ENCODE results near the gene QTRT2.
A peak's percentile ranks its signal among the peaks of the same experiment; 100 is the strongest.

The QTRT2 gene

GRCh38 chr3:114079761-114080160 lies 23.2 kb downstream of the QTRT2 start:
- no peak for FAIRE-seq

- no peak for FAIRE-seq
Measured at GRCh38 chr3:114080201-114080600, 23.7 kb downstream of the QTRT2 start.

GRCh38 chr3:114081037-114081436 lies 24.5 kb downstream of the QTRT2 start:
- no peak for FAIRE-seq

GRCh38 chr3:114083112-114083511 lies 26.6 kb downstream of the QTRT2 start:
- no peak for FAIRE-seq

- FAIRE-seq: no peak
Measured at GRCh38 chr3:114086356-114086755, 29.8 kb downstream of the QTRT2 start.

GRCh38 chr3:114089675-114090074 lies 33.1 kb downstream of the QTRT2 start:
- no peak for FAIRE-seq

- no peak for FAIRE-seq
Measured at GRCh38 chr3:114092151-114093015, 35.8 kb downstream of the QTRT2 start.

GRCh38 chr3:114093016-114093380 lies 36.5 kb downstream of the QTRT2 start:
- no peak for FAIRE-seq

GRCh38 chr3:114093596-114093995 lies 37.1 kb downstream of the QTRT2 start:
- no peak for FAIRE-seq

- no peak for FAIRE-seq
Measured at GRCh38 chr3:114095796-114096195, 39.3 kb downstream of the QTRT2 start.

- FAIRE-seq: no peak
Measured at GRCh38 chr3:114101101-114101500, 44.6 kb downstream of the QTRT2 start.

GRCh38 chr3:114103181-114103580 lies 46.6 kb downstream of the QTRT2 start:
- no peak for FAIRE-seq

- FAIRE-seq: no peak
Measured at GRCh38 chr3:114103858-114104257, 47.3 kb downstream of the QTRT2 start.

- FAIRE-seq: no peak
Measured at GRCh38 chr3:114104414-114104813, 47.9 kb downstream of the QTRT2 start.

- FAIRE-seq: no peak
Measured at GRCh38 chr3:114108137-114108536, 51.6 kb downstream of the QTRT2 start.

- no peak for FAIRE-seq
Measured at GRCh38 chr3:114110439-114110838, 53.9 kb downstream of the QTRT2 start.

GRCh38 chr3:114111060-114111770 lies 54.7 kb downstream of the QTRT2 start:
- no peak for FAIRE-seq

GRCh38 chr3:114112696-114113095 lies 56.2 kb downstream of the QTRT2 start:
- FAIRE-seq: no peak

GRCh38 chr3:114114719-114115118 lies 58.2 kb downstream of the QTRT2 start:
- FAIRE-seq: no peak

GRCh38 chr3:114115143-114115542 lies 58.6 kb downstream of the QTRT2 start:
- no peak for FAIRE-seq

- no peak for FAIRE-seq
Measured at GRCh38 chr3:114119776-114120175, 63.2 kb downstream of the QTRT2 start.

- no peak for FAIRE-seq
Measured at GRCh38 chr3:114120211-114120610, 63.7 kb downstream of the QTRT2 start.

GRCh38 chr3:114122027-114122709 lies 65.6 kb downstream of the QTRT2 start:
- FAIRE-seq: peak; percentile 26

- FAIRE-seq: no peak
Measured at GRCh38 chr3:114126461-114126860, 69.9 kb downstream of the QTRT2 start.

Data from endometrium (tissue), 2 donors.